HEK293 (cell line): ENCODE results near the gene KPNA4.

Experiments used
- ATF2 ChIP-seq: fragments of 450-650 bp; formaldehyde crosslinking; IDR thresholded peaks from 2 replicates; pipeline ENCODE4 v1.5.1; 2016; ENCODE audit warnings: missing biosample characterization, missing genetic modification characterization, low read depth
- CTCF ChIP-seq: fragments of 450-650 bp; formaldehyde crosslinking; IDR thresholded peaks from 2 replicates; pipeline ENCODE4 v1.5.1; 2016; ENCODE audit warnings: missing biosample characterization, missing genetic modification characterization
- EGR2 ChIP-seq: fragments of 450-650 bp; formaldehyde crosslinking; IDR thresholded peaks from 2 replicates; pipeline ENCODE4 v1.5.1; 2016; ENCODE audit warnings: low read depth, missing biosample characterization, missing genetic modification characterization
- PRDM10 ChIP-seq: fragments of 450-650 bp; formaldehyde crosslinking; IDR thresholded peaks from 2 replicates; pipeline ENCODE4 v1.5.1; 2016; ENCODE audit warnings: missing biosample characterization, missing genetic modification characterization
- SCRT2 ChIP-seq: fragments of 450-650 bp; formaldehyde crosslinking; IDR thresholded peaks from 2 replicates; pipeline ENCODE4 v1.5.1; 2016; ENCODE audit warnings: missing biosample characterization, missing genetic modification characterization
- SP3 ChIP-seq: fragments of 450-650 bp; formaldehyde crosslinking; IDR thresholded peaks from 2 replicates; pipeline ENCODE4 v1.5.1; 2016; ENCODE audit warnings: missing biosample characterization, missing genetic modification characterization
- ZBTB20 ChIP-seq: fragments of 450-650 bp; formaldehyde crosslinking; IDR thresholded peaks from 2 replicates; pipeline ENCODE4 v1.5.1; 2016; ENCODE audit warnings: missing biosample characterization, missing genetic modification characterization
- ZBTB26 ChIP-seq: fragments of 450-650 bp; formaldehyde crosslinking; optimal IDR thresholded peaks from 2 replicates; pipeline ENCODE3; 2016; ENCODE audit warnings: missing biosample characterization, mild to moderate bottlenecking, missing genetic modification characterization
- ZEB2 ChIP-seq: fragments of 450-650 bp; formaldehyde crosslinking; IDR thresholded peaks from 2 replicates; pipeline ENCODE4 v1.5.1; 2016; ENCODE audit warnings: missing biosample characterization, missing genetic modification characterization
- ZFHX2 ChIP-seq: fragments of 450-650 bp; formaldehyde crosslinking; conservative IDR thresholded peaks from 2 replicates; pipeline ENCODE4 v1.5.1; 2016; ENCODE audit warnings: missing biosample characterization, missing genetic modification characterization
- ZNF2 ChIP-seq: fragments of 450-650 bp; formaldehyde crosslinking; IDR thresholded peaks from 2 replicates; pipeline ENCODE4 v1.5.1; 2016; ENCODE audit warnings: missing biosample characterization, missing genetic modification characterization
- ZNF211 ChIP-seq: fragments of 450-650 bp; formaldehyde crosslinking; IDR thresholded peaks from 2 replicates; pipeline ENCODE4 v1.5.1; 2016; ENCODE audit warnings: low read depth, missing biosample characterization, missing genetic modification characterization
- ZNF362 ChIP-seq: fragments of 450-650 bp; formaldehyde crosslinking; IDR thresholded peaks from 2 replicates; pipeline ENCODE4 v1.5.1; 2016; ENCODE audit warnings: missing biosample characterization, missing genetic modification characterization
- ZNF623 ChIP-seq: fragments of 450-650 bp; formaldehyde crosslinking; IDR thresholded peaks from 2 replicates; pipeline ENCODE4 v1.5.1; 2016; ENCODE audit warnings: missing biosample characterization, missing genetic modification characterization
- ZNF777 ChIP-seq: fragments of 450-650 bp; formaldehyde crosslinking; IDR thresholded peaks from 2 replicates; pipeline ENCODE4 v1.5.1; 2017; ENCODE audit warnings: missing biosample characterization, missing genetic modification characterization, borderline replicate concordance
- ZNF791 ChIP-seq: fragments of 450-650 bp; formaldehyde crosslinking; IDR thresholded peaks from 2 replicates; pipeline ENCODE4 v1.5.1; 2016; ENCODE audit warnings: missing biosample characterization, missing genetic modification characterization
- ZSCAN30 ChIP-seq: fragments of 450-650 bp; IDR thresholded peaks from 2 replicates; pipeline ENCODE4 v1.5.1; 2018; ENCODE audit warnings: missing biosample characterization, mild to moderate bottlenecking, missing genetic modification characterization, moderate library complexity
- ZSCAN5A ChIP-seq: fragments of 450-650 bp; formaldehyde crosslinking; IDR thresholded peaks from 2 replicates; pipeline ENCODE4 v1.5.1; 2016; ENCODE audit warnings: missing biosample characterization, missing genetic modification characterization
- TF ChIP-seq, protein P1 (sequence below): fragments of 450-650 bp; formaldehyde crosslinking; IDR thresholded peaks from 2 replicates; pipeline ENCODE4 v1.5.1; 2016; ENCODE audit warnings: missing biosample characterization, missing genetic modification characterization
- TF ChIP-seq, protein P2 (sequence below): fragments of 450-650 bp; formaldehyde crosslinking; IDR thresholded peaks from 2 replicates; pipeline ENCODE4 v1.5.1; 2017; ENCODE audit warnings: missing biosample characterization, missing genetic modification characterization
- TF ChIP-seq, protein P3 (sequence below): fragments of 450-650 bp; formaldehyde crosslinking; IDR thresholded peaks from 2 replicates; pipeline ENCODE4 v1.5.1; 2016; ENCODE audit warnings: missing biosample characterization, missing genetic modification characterization

KPNA4 gene

GRCh38 chr3:160449636-160450598 lies 115.5 kb downstream of the KPNA4 start, which contains the start of gene TRIM59 (continued):
- TF ChIP-seq ZNF623 (tag by site-specific recombination) (no peak), ZNF362 (no peak), ZNF211 (tag by site-specific recombination) (no peak), ZFHX2 (tag by site-specific recombination) (peak; percentile 50), ZNF791 (tag by site-specific recombination) (no peak), EGR2 (tag by site-specific recombination) (no peak), CTCF (tag by site-specific recombination) (no peak), ZBTB26 (tag by site-specific recombination) (peak; percentile 56), ZEB2 (tag by site-specific recombination) (peak; percentile 66), ZNF777 (tag by site-specific recombination) (0 out of 2 replicates have a peak, but pooled peaks have one; percentile 39), ZBTB20 (tag by site-specific recombination) (peak; percentile 57; the same call in 1 of the 2 replicates), PRDM10 (peak; percentile 78), ATF2 (tag by site-specific recombination) (no peak), SP3 (tag by site-specific recombination) (peak; percentile 83), ZSCAN30 (tag by site-specific recombination) (peak; percentile 90), ZSCAN5A (tag by site-specific recombination) (0 out of 2 replicates have a peak, but pooled peaks have one; percentile 23), ZNF2 (tag by site-specific recombination) (peak; percentile 6; the same call in 1 of the 2 replicates), SCRT2 (peak; percentile 26; the same call in 1 of the 2 replicates)
- TF ChIP-seq, protein P1, sequence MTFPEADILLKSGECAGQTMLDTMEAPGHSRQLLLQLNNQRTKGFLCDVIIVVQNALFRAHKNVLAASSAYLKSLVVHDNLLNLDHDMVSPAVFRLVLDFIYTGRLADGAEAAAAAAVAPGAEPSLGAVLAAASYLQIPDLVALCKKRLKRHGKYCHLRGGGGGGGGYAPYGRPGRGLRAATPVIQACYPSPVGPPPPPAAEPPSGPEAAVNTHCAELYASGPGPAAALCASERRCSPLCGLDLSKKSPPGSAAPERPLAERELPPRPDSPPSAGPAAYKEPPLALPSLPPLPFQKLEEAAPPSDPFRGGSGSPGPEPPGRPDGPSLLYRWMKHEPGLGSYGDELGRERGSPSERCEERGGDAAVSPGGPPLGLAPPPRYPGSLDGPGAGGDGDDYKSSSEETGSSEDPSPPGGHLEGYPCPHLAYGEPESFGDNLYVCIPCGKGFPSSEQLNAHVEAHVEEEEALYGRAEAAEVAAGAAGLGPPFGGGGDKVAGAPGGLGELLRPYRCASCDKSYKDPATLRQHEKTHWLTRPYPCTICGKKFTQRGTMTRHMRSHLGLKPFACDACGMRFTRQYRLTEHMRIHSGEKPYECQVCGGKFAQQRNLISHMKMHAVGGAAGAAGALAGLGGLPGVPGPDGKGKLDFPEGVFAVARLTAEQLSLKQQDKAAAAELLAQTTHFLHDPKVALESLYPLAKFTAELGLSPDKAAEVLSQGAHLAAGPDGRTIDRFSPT (tag by site-specific recombination), result peak; percentile 99
- TF ChIP-seq, protein P2, sequence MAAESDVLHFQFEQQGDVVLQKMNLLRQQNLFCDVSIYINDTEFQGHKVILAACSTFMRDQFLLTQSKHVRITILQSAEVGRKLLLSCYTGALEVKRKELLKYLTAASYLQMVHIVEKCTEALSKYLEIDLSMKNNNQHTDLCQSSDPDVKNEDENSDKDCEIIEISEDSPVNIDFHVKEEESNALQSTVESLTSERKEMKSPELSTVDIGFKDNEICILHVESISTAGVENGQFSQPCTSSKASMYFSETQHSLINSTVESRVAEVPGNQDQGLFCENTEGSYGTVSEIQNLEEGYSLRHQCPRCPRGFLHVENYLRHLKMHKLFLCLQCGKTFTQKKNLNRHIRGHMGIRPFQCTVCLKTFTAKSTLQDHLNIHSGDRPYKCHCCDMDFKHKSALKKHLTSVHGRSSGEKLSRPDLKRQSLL (tag by site-specific recombination), result peak; percentile 34; the same call in 1 of the 2 replicates
- TF ChIP-seq, protein P3, sequence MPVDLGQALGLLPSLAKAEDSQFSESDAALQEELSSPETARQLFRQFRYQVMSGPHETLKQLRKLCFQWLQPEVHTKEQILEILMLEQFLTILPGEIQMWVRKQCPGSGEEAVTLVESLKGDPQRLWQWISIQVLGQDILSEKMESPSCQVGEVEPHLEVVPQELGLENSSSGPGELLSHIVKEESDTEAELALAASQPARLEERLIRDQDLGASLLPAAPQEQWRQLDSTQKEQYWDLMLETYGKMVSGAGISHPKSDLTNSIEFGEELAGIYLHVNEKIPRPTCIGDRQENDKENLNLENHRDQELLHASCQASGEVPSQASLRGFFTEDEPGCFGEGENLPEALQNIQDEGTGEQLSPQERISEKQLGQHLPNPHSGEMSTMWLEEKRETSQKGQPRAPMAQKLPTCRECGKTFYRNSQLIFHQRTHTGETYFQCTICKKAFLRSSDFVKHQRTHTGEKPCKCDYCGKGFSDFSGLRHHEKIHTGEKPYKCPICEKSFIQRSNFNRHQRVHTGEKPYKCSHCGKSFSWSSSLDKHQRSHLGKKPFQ (tag by site-specific recombination), result no peak
